Measurements from ENCODE around the gene RNF144B. TPM values are rescaled to one million over a fixed set of nuclear protein-coding genes. Genes with fewer than 3 reads are reported as not detected.

RNF144B gene
- total and polyA plus RNA-seq, 2 of the 8 experiments (the other 6 are each of a cell fraction or from before 2014, with no cell fraction given): 1.8 to 11.2 TPM

- H3K23me2 ChIP-seq (ENCODE audit: low read depth, low read length): no peaks in the 10 kb centered on the region
- no peaks in the 10 kb centered on the region for H4K20me1 ChIP-seq (replicated peaks in 1 of 2; ENCODE audit: control insufficient read depth in 1 of 2, insufficient read depth in 2 of 2, low read length in 2 of 2)
- no peak overlapping the region for H3K4me2 ChIP-seq (ENCODE audit: insufficient read depth in 1 of 2, low read depth in 2 of 2, low read length in 2 of 2)
- no peak overlapping the region for H2BK120ac ChIP-seq (replicated peaks; ENCODE audit: low read depth, low read length)
- H2BK12ac ChIP-seq (ENCODE audit: low read depth, low read length): no peak overlapping the region
- no peak overlapping the region for H2AFZ ChIP-seq (ENCODE audit: low read length)
- no peak overlapping the region for H3K27ac ChIP-seq (ENCODE audit: low read depth, low read length)
- H3K36me3 ChIP-seq (ENCODE audit: control insufficient read depth in 2 of 4, insufficient read depth in 4 of 4, low read length in 3 of 4): no peaks in the 10 kb centered on the region
- no peak overlapping the region for H2BK5ac ChIP-seq (ENCODE audit: low read depth, low read length)
- no peak overlapping the region for H3K14ac ChIP-seq (ENCODE audit: insufficient read length)
- H3K9ac ChIP-seq (replicated peaks in 1 of 4; ENCODE audit: extremely low read depth in 1 of 4, low read depth in 3 of 4, low read length in 3 of 4): no peak overlapping the region
- DNase-seq (ENCODE audit: low read depth in 1 of 2, low spot score in 2 of 2) (no peak), FAIRE-seq (no peak)
- no peaks in the 10 kb centered on the region for H3K4me1 ChIP-seq (replicated peaks in 1 of 4; ENCODE audit: control insufficient read depth in 3 of 4, insufficient read depth in 4 of 4, low read length in 3 of 4)
- H2BK20ac ChIP-seq (ENCODE audit: low read length): no peak overlapping the region
- H3K27me3 ChIP-seq (replicated peaks in 1 of 4; ENCODE audit: control insufficient read depth in 3 of 4, extremely low read depth in 1 of 4, insufficient read depth in 3 of 4, low read length in 3 of 4): no peaks in the 10 kb centered on the region
- ChIA-PET POLR2A (ENCODE audit: partially characterized antibody) (no interaction called here), CTCF (ENCODE audit: partially characterized antibody) (interaction anchor here (0.6 to 1.7 kb wide), 3 partner anchors 13 to 154 kb away, joined by 3 to 5 read pairs (median 5); no protein-coding TSS in a partner anchor)
- H3K79me2 ChIP-seq (ENCODE audit: control insufficient read depth in 1 of 2, insufficient read depth in 2 of 2, low read length in 2 of 2): no peaks in the 10 kb centered on the region
- 90% methylated on average over 2 of the region's 2 CpGs; no CpG with 5 or more reads in 1 of the 2 experiments for WGBS, 2 experiments (ENCODE audit: extremely low coverage in 1 of 2, insufficient coverage in 1 of 2, insufficient read length in 1 of 2, insufficient replicate concordance in 2 of 2, low coverage in 1 of 2, low lambda C conversion rate in 2 of 2, missing lambda C conversion rate in 1 of 2)
- H2BK15ac ChIP-seq (ENCODE audit: low read length): no peak overlapping the region
- no peak overlapping the region for H4K91ac ChIP-seq (replicated peaks; ENCODE audit: insufficient read length, low read length)
- H4K8ac ChIP-seq (ENCODE audit: extremely low read depth, insufficient read depth, low read length): no peak overlapping the region
- no peaks in the 10 kb centered on the region for H3K79me1 ChIP-seq (ENCODE audit: low read depth, low read length)
- H3K4me3 ChIP-seq (ENCODE audit: extremely low read depth in 1 of 4, insufficient read depth in 2 of 4, low read depth in 3 of 4, low read length in 4 of 4): no peak overlapping the region
- no peak overlapping the region for H3K56ac ChIP-seq (replicated peaks; ENCODE audit: insufficient read length, low read depth, low read length)
- no peak overlapping the region for H3K23ac ChIP-seq (ENCODE audit: insufficient read length)
- no peak overlapping the region for H2AK5ac ChIP-seq (ENCODE audit: low read depth, low read length)
- H3K9me3 ChIP-seq (ENCODE audit: insufficient read depth in 2 of 2, low read depth in 1 of 2, low read length in 1 of 2): no peaks in the 10 kb centered on the region
- H3K18ac ChIP-seq (ENCODE audit: extremely low read depth, low read length): no peak overlapping the region
- no peak overlapping the region for H3K4ac ChIP-seq (replicated peaks; ENCODE audit: insufficient read length, low read depth, low read length)
- no peak overlapping the region for H4K5ac ChIP-seq (ENCODE audit: insufficient read length, low read depth, low read length)
- no peak for TF ChIP-seq CTBP2 (IDR thresholded peaks at IDR 0.05; ENCODE audit: borderline replicate concordance, insufficient read depth, insufficient read length, low read length)
- TF ChIP-seq BRCA1 (IDR thresholded peaks at IDR 0.05; ENCODE audit: low read depth, low read length): no peak
- no peak for TF ChIP-seq TCF12 (IDR thresholded peaks at IDR 0.05; ENCODE audit: low read depth, low read length)
- TF ChIP-seq KDM5A (IDR thresholded peaks at IDR 0.05; ENCODE audit: low read length): no peak
- no peak for TF ChIP-seq EZH2 (IDR thresholded peaks at IDR 0.05; ENCODE audit: low read depth, low read length, severe bottlenecking)
- no peak for TF ChIP-seq MAFK (IDR thresholded peaks at IDR 0.05; ENCODE audit: low read depth, low read length)
These were observed 90.3 kb downstream of the RNF144B start for GRCh38 chr6:18477301-18477941.

All from H1 (cell line).